Amniotic stem cell (primary cell): Measurements from ENCODE around the gene SYNGAP1.

Source experiments
- DNase-seq: peaks from one replicate; lab custom pipeline; 2025; lab: John Stamatoyannopoulos, UW

SYNGAP1 gene

DNA sequence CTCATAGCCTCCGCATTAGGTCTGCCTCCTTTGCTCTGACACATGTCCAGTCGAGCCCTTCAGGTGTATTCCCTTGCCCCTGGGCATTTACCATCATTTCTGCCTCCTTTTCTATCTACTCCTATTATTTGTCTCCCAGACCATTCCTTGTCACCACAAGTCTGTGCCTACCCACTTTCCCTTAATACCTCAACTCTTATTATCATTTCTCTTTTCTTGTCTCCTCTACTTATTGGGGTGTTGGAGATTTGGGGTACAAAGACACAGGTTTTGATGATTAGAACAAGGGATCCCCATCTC is 1.4 kb downstream of the SYNGAP1 start:
- no peak for DNase-seq

GRCh38 chr6:33423777-33424176 is 3.9 kb downstream of the SYNGAP1 start:
- DNase-seq, result no peak

GRCh38 chr6:33424855-33425667 is 5.2 kb downstream of the SYNGAP1 start:
- DNase-seq, result no peak

DNA sequence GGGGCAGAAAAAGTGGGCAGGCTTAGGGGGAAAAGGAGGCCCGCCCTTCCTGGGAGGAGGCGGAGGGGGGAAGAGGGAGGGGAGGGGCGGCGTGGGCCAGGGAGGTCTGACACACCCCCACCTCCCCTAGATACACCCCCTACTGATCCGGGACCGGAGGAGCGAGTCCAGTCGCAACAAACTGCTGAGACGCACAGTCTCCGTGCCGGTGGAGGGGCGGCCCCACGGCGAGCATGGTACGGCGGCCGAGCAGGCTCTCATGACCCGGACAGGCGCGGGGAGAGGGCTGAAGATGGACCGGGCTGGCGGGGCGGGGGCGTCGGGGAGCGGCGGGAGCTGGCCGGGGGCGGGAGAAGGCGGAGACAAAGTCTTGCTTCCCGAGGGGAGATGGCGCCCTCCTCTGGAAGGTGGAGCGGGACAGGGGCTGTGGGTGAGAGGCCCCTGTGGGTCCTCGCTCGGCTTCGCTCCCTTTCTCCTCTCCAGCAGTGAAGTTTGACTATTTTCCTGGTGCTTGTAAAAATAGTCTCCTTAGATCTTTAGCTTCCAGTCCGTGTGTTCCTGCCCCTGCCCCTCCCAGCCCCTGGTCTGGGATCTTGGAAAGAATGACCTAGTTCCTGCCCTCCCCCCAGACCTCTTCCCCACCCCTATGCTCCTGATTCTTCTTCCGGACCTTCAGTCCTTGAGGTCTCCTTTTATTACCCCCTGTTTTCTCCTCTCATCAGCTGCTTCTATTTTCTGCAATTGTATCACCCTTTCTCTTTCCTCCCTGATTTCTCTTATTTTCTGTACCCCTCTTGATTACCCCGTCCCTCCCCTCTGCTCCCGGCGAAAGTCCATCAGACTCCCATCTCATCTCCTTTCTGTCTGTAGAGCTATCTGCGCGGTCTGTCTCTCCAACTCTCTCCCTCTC is 6.1 kb downstream of the SYNGAP1 start:
- peak; percentile 69 for DNase-seq

DNA sequence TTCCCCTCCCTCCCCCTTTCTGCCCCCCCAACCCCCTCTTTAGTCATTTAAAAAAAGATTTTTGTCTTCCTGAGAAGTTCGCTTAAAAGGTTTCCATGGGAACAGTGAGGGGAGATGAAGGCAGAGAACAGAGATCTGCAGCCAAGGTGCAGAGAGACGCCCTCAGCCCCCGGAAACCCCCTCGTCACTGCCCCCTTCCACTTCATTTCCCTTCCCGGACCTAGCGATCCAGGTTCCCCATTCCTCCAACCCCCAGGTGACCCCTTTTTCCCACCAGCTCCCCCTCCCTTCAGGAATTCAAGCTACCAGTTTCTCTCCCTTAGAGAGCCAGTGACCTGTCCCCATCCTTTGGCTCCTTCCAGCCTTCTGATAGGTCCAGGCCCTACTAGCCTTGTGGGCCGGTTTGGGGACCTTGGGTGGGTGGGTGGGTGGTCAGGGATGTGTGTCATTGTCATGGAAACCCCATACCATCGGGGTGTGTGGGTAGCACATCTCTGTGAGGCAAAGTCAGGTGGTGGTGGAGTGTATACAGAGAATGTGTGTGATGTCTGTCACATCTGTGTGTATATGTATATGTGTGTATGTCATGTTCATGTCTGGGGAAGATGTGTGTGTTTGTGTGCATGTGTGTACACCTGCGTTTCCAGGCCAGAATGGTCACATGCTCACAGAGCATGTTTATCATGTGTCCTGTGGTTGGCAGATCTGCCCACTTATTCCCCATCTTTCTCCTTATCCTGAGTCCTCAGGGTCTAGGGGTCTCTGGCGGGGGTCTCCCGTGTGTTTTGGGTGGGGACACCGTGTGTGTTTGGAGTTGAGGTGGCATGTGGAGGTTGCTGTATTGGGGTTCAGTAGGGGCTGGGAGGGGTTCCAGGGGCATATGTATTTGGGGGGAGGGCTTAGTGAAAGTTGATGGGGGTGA is 7.0 kb downstream of the SYNGAP1 start:
- DNase-seq, result no peak

GRCh38 chr6:33427585-33428223 is 7.8 kb downstream of the SYNGAP1 start:
- no peak for DNase-seq

- no peak for DNase-seq
Measured at GRCh38 chr6:33428224-33428965, 8.5 kb downstream of the SYNGAP1 start.

DNA sequence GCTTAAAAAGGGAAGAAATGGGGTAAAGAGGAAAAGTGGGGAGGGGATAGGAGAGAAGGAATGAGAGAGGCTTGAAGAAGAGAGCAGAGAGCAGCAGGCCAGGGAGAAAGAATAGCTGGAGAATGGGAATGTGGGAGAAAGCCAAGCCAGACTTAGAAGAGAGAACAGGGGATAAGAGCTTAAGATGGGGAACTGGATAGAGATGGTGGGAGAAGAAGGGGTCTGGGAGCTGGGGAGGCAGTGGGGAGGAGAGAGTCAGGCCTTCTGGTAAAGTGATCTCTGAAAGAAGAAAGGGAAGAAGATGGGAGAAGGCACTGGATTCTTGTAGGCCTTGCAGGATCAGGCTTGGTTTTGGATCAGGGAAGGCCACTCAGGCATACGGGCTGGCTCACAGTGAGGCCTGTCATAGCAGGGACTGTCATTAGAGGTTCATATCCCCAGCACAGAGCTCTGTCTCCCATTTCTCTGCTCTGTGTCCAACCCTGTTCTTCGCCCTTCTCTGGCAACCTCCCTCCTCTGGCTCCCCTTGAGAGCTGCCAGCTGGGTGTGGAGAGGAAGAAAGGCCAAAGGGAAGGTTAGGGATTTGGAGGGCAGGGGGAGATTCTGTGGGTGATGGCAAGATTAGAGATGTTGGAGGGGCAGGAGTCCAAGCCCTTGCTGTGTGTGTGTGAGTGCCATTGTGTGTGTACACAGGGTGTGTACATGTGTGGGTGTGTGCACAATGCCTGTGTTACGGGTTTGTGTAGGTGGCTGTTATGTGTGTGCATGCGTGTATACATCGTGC is 9.3 kb downstream of the SYNGAP1 start:
- no peak for DNase-seq

- no peak for DNase-seq
Measured at GRCh38 chr6:33429750-33430052, 9.8 kb downstream of the SYNGAP1 start.

DNA sequence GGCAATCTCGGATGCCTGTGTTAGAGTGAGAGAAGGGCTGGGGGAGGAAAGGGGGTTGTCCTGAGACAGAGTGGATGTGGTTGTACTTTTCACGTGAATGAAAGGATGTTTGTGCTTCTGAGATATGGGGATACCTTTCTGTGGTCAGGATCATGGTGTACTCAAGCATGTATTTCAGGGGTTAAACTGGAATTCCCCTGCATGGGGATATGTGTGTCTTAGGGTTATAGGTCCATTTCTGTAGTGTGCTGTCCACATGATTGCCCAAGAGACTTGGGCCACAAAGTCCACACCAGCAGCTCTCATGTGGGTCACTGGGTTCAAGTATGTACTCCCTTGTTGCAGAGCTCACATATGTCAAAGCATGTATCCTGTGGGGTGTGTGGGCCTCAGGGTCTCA is 10.5 kb downstream of the SYNGAP1 start:
- no peak for DNase-seq

- DNase-seq, result no peak
Measured at GRCh38 chr6:33430991-33431879, 11.4 kb downstream of the SYNGAP1 start.

DNA sequence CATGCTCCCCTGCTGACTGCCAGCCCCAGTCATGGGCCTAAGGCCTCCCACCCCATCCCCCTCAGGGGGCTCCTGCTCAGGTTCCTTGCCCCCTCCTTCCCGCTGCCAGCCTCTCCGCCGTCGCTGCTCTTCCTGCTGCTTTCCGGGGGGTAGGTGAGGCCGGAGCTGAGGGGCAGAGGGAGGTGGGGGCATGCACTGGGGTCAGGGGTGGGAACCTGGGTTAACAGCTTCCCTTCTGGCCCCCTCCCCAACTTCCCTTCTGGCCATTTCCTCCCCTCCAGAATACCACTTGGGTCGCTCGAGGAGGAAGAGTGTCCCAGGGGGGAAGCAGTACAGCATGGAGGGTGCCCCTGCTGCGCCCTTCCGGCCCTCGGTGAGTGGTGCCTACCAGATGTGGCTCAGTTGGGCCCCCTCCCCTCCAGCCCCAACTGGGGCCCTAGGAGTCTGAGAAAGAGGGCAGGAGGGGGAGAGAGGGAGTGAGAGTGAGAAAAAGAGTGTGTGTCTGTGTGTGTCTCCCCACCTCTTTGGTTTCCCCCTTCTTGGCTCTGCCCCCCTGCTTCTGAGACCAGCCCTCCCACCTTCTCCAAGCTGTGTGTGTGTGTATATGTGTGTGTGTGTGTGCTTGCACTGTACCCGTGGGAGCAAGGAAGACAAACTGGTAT is 12.1 kb downstream of the SYNGAP1 start:
- no peak for DNase-seq

DNA sequence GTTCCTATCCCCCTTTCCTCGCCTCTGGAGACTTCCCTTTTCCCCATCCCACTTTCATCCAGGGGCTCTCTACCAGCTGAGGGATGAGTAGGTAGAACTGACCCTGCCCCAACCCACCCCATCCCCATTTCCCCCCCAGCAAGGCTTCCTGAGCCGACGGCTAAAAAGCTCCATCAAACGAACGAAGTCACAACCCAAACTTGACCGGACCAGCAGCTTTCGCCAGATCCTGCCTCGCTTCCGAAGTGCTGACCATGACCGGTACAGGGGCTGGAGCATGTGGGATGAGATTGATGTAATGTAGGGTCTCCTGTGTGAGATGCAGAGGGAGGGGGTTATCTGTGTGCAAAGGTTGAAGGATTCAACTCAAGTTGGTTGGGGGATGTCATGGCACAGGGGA is 12.7 kb downstream of the SYNGAP1 start:
- DNase-seq, result no peak

- DNase-seq, result no peak
Measured at GRCh38 chr6:33433001-33433543, 13.2 kb downstream of the SYNGAP1 start.

- DNase-seq, result no peak
Measured at GRCh38 chr6:33433544-33434191, 13.8 kb downstream of the SYNGAP1 start.

DNA sequence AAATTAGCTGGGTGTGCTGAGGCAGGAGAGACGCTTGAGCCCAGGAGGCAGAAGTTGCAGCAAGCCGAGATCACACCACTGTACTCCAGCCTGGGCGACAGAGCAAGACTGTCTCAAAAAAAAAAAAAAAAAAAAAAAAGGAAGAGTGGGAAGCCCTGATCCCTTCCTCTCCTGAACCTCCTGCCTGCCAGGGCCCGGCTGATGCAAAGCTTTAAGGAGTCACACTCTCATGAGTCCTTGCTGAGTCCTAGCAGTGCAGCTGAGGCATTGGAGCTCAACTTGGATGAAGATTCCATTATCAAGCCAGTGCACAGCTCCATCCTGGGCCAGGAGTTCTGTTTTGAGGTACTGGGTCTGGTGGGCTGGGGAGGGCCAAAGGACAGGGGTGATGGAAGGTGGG is 15.1 kb downstream of the SYNGAP1 start:
- no peak for DNase-seq

GRCh38 chr6:33437666-33438065 is 17.8 kb downstream of the SYNGAP1 start:
- no peak for DNase-seq

DNA sequence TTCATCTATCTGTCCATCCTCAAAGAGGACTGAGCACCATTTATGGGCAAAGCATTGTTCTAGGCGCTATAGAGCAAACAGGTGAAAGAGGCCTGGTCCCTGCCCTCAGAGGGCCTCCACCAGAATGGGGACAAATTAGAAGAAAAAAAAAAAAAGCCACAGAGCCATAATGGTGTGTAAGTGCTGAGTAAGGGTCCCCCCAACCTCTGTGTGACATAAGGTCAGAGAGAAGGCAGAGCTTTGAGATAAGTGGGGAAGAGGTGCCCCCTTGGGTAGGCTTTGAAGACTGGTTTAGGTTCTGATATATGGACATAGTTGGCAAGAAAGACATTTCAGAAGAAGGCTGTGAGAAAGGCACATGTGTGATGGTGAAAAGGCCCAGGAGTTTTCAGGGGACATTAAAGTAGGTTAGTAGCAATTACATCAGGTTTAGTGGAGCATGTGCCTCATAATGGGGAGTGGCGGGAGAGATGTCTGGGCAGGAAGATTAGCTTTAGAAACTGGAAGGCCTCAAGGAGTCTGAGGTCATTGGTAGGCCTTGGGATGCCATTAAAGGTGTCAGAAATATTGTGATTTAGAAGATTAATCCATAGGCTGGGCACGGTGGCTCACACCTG is 19.2 kb downstream of the SYNGAP1 start:
- DNase-seq, result no peak
